CD4-positive, alpha-beta T cell treated with Interleukin-17A for 1 hour (primary cell): Measurements from ENCODE around the gene ATP8B2.
"Not testable (repeated sequence)": the region's sequence is repeated elsewhere in the genome, so short reads cannot be mapped to it uniquely, and the experiment has no call there.

Experiments used
- DNase-seq: peaks from one replicate; pipeline ENCODE4 v3.0.0-alpha.2; 2020

Gene ATP8B2

GRCh38 chr1:154348429-154349076 lies 23.2 kb downstream of the ATP8B2 start:
- DNase-seq, result no peak

- no peak for DNase-seq
Observed at GRCh38 chr1:154349121-154349520, 23.8 kb downstream of the ATP8B2 start.

GRCh38 chr1:154350383-154350782 lies 25.1 kb downstream of the ATP8B2 start:
- no peak for DNase-seq

GRCh38 chr1:154351363-154352068 lies 26.2 kb downstream of the ATP8B2 start:
- no peak for DNase-seq

GRCh38 chr1:154352245-154352580 lies 26.9 kb downstream of the ATP8B2 start:
- DNase-seq, result no peak

GRCh38 chr1:154352581-154353459 lies 27.5 kb downstream of the ATP8B2 start:
- peak; percentile 60 for DNase-seq

- peak; percentile 56 for DNase-seq
Observed at GRCh38 chr1:154353460-154353904, 28.2 kb downstream of the ATP8B2 start.

- DNase-seq, result no peak
Observed at GRCh38 chr1:154353966-154354365, 28.6 kb downstream of the ATP8B2 start.

GRCh38 chr1:154358519-154358918 lies 33.2 kb downstream of the ATP8B2 start:
- DNase-seq, result no peak

GRCh38 chr1:154360288-154360687 lies 35.0 kb downstream of the ATP8B2 start:
- DNase-seq, result no peak

GRCh38 chr1:154360881-154361280 lies 35.6 kb downstream of the ATP8B2 start:
- DNase-seq, result not testable (repeated sequence)

- no peak for DNase-seq
Observed at GRCh38 chr1:154361357-154361756, 36.0 kb downstream of the ATP8B2 start.

GRCh38 chr1:154371436-154371835 lies 46.1 kb downstream of the ATP8B2 start:
- no peak for DNase-seq

GRCh38 chr1:154373777-154374357 lies 48.5 kb downstream of the ATP8B2 start:
- not testable (repeated sequence) for DNase-seq

- DNase-seq, result no peak
Observed at GRCh38 chr1:154379301-154379700, 54.0 kb downstream of the ATP8B2 start.

GRCh38 chr1:154384650-154385489 lies 59.5 kb downstream of the ATP8B2 start:
- DNase-seq, result no peak

- peak; percentile 82 for DNase-seq
Observed at GRCh38 chr1:154386643-154387352, 61.5 kb downstream of the ATP8B2 start.

- DNase-seq, result no peak
Observed at GRCh38 chr1:154391086-154391770, 65.9 kb downstream of the ATP8B2 start.

- DNase-seq, result no peak
Observed at GRCh38 chr1:154398141-154398540, 72.8 kb downstream of the ATP8B2 start.

- DNase-seq, result no peak
Observed at GRCh38 chr1:154398678-154399077, 73.4 kb downstream of the ATP8B2 start.

GRCh38 chr1:154400381-154400801 lies 75.1 kb downstream of the ATP8B2 start:
- DNase-seq, result no peak
